GM03348 (cell line): ENCODE results near the gene GDE1.
"Not testable (repeated sequence)": the region's sequence is repeated elsewhere in the genome, so short reads cannot be mapped to it uniquely, and the experiment has no call there.

ENCODE experiments used
- DNase-seq: peaks from one replicate; pipeline ENCODE4 v3.0.0; 2012; ENCODE audit warnings: low spot score

GDE1 gene, protein sequence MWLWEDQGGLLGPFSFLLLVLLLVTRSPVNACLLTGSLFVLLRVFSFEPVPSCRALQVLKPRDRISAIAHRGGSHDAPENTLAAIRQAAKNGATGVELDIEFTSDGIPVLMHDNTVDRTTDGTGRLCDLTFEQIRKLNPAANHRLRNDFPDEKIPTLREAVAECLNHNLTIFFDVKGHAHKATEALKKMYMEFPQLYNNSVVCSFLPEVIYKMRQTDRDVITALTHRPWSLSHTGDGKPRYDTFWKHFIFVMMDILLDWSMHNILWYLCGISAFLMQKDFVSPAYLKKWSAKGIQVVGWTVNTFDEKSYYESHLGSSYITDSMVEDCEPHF

DNA sequence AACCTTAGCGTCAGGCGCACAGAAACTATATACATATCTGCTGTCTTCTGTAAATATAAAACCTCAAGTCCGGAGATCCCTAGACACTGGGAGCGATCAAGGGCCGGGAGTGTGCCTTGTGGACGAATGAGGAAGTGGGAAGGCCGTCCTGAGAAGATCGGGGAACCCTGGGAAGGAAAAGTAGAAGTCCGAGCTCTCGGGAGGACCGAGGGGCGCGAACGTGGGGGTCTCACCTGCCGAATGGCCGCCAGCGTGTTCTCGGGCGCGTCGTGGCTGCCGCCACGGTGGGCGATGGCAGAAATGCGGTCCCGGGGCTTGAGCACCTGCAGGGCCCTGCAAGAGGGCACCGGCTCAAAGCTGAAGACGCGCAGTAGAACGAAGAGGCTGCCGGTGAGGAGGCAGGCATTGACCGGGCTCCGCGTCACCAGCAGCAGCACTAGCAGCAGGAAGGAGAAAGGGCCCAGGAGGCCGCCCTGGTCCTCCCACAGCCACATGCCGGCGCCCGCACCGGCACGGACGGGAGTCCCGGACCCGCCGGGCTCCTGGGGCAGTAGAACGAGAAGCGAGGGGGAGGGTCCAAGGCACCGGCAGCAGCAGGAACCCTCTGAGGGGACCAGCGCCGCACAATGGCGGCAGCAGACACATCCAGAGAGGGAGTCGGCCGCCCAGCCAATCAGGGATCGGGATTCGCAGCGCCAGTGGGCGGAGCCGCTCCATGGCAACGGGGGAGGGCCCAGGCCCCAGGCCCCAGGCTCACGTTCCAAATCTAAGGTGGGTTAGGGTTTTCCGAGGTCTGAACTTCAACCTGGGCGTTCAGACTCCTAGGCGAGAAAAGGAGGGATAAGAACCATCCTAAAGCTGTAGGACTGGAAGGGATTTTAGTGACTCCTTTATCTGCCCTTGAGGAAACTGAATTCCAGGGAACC is at the start of gene GDE1:
Gene GDE1, minus strand, starts transcription at position 628 of the 926 bp plus-strand sequence. Its CDS starts 134 bp downstream, at position 494.
- DNase-seq = peak; percentile 98

DNA sequence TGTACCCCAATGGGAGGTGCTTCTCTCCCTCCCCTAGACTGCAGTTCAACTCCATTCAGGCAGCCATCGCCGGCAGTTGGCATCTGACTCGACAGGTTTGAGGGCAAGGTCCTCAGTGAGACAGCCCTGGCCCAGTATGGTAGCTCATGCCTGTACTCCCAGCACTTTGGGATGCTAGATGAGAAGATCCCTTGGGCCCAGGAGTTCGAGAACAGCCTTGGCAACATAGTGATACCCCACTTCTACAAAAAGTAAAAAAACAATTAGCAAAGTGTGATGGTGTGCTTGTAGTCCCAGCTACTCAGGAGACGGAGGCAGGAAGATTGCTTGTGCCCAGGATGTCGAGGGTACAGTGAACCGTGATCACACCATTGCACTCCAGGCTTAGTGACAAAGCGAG is 45.7 kb upstream of the GDE1 start:
- no peak for DNase-seq

DNA sequence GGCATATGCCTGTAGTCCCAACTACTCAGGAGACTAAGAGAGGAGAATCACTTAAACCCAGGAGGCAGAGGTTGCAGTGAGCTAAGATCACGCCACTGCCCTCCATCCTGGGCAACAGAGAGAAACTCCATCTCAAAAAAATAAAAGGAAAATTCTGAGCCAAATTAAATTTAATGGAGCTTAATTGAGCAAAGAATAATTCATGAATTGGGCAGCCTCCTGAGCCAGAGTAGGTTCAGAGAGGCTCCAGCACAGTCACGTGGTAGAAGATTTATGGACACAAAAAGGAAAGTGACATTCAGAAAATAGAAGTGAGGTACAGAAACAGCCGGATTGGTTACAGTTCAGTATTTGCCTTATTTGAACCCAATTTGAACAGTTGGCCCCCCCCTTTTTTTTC is 44.5 kb upstream of the GDE1 start:
- no peak for DNase-seq

DNA sequence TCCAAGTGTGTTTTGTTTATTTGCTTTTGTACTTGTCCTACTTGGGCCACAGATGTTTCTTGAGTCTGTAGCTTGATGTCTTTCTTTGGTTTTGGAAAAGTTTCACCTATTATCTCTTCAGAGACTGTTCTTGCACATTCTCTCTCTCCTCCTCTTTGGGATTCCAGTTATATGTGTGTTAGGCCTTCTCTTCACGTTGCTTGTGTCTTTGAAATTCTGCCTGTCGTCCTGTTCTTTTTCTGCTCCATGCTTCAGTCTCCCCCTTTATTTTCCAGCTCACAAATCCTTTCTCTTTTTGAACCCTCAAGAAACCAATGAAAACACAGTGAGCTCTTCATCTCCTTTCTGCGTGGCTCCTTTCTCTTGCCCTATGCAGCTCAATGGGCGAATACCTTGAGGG is 41.5 kb upstream of the GDE1 start:
- no peak for DNase-seq

DNA sequence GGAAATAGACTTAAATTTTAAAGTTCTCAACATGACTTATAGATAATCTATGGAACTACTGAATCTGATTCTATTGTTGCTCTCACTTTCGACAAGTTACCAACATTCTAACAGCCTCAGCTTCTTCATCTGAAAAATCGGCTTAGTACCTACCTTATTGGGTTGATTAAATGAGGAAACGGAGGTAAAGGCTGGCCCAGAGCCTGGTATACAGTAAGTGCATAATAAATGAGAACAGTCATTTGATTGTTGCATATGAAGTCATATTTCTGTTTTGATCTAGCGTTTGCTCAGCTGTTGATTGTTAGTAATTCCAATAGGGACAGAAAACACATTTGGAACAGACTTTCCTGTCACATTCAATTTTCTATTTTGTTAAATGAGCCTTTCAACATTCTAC is 38.2 kb upstream of the GDE1 start:
- DNase-seq = no peak

DNA sequence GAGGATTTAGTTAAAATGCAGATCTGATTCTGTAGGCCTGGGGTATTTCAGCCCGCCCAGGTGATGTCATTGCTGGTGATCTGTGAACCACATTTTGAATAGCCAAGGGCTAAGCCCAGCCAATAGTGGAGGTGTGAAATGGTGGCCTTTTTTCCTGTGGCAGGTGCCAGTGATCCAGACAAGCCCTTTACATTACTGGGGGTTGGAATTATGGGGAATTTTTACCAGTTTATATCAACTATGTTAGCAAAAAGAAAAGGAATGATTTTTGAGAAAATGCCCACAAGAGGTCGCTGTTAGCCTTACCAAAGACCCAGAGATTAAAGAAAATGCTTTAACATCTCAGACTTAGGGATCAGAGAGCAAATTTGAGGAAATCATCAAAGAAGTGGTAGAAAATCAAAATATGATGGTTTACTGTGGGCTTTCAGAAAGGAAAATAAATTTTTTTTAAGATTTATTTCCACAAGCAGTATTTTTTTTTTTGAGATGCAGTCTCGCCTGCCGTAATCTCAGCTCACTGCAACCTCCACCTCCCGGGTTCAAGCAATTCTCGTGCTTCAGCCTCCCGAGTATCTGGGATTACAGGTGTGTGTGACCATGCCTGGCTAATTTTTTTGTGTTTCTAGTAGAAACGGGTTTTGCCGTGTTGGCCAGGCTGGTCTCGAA is 37.5 kb upstream of the GDE1 start:
- DNase-seq = peak; percentile 64

DNA sequence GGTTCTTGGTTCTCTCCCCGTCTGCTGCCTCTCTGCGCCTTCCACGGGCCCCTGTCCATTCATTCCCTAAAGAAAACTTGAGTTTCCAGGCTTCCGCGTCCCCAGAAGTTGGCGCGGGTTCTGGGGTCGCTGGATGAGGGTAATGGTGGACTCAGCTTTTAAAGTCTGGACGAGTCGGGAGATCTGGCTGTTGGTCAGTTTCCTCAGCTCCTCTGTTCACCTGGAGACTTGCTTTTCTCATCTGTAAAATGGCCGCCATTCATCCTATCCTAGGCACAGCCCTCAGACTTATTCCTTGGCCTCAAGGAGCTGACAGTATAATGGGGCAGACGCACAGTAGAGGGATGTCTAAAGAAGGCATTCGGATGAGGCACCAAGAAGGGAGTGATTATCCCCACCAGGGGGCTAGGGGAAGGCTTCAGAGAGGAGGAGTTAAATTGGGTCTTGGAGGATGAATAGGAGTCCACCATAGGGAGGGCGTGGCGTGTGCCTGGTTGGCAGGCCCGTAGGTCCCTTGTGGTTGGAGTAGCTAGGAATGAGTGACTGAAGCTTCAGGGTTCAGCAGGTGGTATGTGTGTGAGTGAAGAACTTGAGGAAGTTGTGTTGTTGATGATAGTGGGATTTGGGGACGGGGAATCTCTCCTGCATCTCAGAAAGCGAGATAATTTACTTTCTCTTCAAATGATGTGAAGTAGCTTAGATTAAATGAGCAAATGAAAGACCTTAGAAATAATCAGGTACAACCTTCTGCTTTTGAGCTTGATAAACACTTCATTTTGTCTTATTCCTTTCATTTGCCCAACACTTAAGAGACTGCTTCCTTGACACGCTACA is 34.3 kb upstream of the GDE1 start:
- peak; percentile 44 for DNase-seq

DNA sequence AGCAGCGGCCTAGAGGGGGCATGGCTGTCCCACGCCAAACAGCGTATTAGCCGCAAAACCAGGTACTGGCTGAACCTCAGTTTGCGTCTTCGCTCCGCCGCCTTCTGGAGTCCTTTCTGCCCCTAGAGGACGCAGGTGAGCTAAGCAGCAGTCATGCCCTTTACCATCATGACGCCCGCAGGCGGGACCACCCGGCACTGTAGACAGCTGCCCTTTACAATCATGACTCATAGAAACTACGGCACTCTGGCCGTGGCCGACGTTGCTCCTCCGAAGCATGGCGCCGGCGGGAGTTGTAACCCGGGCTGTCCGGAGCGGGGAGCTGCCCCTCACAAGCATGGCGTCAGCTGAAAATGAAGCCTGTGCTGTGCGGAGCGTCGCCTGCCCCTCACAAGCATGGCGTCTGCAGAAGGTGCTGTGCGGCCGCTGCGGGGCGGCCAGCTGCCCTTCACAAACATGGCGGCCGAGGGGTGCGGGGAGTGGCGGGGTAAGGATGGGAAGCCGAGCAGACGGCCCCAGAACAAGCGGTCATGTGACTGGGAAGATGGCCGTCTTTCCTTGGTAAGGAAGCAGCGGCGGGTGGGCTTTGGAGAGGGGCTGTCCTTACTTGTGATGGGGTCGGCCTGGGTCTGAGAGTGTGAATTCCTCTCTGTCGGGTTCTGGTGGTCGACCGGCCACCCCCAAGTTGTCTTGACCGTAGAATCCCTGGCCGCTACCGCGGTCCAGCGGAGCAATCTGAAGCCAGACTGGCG is 33.5 kb upstream of the GDE1 start, which contains the start of gene VPS35L:
Gene VPS35L, plus strand, starts transcription at position 518 of the 752 bp plus-strand sequence. Its CDS starts 27 bp downstream, at position 545.
- DNase-seq = peak; percentile 98

DNA sequence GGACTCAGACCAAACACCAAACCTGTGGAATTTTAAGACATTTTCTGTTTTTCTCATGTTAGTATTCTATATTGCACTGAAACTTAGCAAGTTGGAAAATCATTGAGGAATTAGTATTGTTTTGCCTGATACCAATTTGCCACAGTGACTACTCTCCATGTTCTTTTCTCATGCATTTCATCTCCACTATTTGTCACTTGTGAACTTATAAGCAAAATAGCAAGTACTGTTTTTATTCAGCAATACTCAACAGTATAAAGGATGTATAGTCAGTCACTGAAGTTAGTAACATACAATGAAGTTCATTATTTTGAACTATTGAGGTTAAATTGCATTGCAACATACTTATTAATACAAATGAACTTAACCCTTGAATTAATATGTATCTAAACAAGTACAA is 27.8 kb upstream of the GDE1 start:
- no peak for DNase-seq

DNA sequence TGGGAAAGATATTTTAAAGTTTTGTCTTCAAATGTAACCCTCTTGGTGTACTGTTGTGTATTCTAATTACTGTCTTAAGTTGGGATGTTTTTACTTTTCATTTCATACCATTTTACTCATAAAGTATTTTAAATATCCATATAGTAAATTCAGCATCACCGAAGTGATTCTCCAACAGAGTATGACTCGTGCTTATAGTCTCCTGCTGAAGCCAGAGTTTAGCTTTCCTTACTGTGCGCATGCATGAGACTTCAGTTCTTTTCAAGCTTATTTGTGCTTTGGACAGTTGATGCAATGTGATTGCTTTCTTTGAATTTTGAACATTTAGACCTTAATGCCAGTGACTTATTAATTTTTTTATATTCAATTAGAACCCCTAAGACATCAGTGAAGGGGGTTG is 26.2 kb upstream of the GDE1 start:
- no peak for DNase-seq

DNA sequence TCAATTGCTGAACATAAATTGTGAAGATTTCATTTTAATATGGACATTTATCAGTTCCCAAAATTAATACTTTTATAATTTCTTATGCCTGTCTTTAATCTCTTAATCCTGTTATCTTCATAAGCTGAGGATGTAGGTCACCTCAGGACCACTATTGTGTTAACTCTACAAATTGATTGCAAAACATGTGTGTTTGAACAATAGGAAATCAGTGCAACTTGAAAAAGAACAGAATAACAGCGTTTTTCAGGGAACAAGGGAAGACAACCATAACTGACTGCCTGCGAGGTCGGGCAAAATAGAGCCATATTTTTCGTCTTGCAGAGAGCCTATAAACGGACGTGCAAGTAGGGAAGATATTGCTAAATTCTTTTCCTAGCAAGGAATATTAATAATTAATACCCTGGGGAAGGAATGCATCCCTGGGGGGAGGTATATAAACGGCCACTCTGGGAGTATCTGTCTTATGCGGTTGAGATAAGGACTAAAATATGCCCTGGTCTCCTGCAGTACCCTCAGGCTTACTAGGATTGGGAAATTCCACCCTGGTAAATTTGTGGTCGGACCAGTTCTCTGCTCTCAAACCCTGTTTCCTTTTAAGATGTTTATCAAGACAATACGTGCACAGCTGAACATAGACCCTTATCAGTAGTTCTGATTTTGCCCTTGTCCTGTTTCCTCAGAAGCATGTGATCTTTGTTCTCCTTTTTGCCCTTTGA is 21.5 kb upstream of the GDE1 start:
- not testable (repeated sequence) for DNase-seq

DNA sequence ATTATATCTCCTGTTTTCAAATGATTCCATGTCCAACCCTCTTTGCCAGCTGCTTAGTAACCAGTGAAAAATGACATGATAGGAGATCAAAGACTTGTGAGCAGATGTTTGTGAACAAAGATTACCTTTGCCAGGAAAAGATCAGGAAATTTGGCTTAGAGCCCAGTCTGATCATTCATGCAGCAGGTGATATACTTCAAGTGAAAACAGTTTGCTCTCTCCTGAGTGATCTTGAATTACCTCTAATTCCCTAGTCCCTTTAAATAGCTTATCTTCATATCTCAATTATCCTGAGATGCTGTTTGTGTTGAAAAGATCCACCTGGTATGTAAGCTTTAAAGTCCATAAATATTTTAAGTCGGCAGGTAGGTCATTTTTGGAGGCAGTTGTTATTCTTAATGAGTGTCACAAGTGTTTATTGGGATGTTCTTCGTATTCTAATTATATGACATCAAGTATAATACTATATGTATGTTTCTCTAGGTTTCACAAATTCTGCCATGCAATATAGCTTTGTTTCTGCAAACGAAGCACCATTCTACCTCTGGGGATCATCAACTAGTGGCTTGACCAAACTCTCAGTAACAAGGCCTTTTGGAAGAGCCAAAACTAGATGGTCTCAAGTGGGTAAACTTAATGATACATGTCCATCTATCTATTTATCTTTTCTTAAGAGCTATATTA is 20.4 kb upstream of the GDE1 start:
- DNase-seq = no peak

DNA sequence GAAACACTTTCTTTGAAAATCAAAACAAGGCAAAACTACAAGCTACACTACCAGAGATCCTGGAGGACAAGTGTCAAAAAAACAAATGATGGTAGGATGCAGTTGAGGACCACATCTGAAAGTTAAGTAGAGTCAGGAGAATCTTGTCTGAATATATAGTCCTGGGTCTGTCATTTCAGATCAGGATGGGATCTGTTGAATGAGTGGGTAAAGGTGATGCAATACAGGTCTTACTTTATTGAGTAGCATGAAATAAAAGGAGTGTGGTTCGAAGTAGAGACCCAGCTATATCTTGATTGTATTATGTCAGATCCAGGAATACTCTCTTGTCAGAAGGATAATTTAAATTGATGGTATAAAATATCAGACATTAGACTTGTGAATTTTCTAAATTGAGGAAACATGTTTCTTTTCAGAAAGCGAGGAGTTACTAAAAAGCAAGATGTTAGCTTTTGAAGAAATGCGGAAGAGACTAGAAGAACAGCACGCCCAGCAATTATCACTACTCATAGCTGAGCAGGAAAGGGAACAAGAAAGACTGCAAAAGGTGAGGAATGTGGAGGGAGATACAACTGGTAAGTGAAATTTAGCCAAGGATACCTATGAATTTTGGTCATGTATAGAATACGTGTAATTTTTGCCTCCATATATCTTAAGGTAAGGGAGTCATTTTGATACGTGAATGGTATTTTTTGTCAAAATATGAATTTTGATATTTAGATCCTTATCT is 18.5 kb upstream of the GDE1 start:
- no peak for DNase-seq

DNA sequence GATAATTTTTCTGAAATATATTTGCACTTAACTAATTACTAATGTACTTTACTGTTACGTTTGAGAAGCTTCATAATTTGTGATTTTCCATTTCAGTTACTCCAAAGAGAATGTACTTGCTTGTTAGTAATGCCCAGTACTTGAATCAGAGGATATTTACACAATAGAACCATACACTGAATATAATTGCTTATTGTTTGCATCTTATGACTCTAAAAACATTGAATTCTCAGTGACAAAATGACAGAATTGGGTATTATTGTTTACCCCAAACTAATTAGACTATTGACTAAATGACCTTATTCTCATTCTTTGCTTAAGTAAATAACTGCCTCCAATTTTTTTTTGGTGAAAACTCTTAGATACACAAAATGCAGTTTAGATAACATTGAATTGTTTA is 10.7 kb upstream of the GDE1 start:
- no peak for DNase-seq

DNA sequence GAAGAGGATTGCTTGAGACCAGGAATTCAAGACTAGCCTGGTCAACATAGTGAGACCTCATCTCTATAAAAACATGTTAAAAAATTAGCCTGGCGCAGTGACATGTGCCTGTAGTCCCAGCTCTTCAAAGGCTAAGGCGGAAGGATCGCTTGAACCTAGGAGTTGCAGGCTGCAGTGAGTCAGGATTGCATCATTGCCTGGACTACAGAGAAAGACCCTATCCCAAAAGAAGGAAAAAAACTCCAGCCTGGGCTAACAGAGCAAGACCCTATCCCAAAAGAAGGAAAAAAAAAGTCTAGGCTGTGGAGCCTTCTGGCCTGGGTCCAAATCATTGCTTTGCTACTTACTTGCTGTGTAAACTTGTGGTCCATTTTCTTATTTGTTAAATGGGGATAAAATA is 6.8 kb upstream of the GDE1 start:
- no peak for DNase-seq

DNA sequence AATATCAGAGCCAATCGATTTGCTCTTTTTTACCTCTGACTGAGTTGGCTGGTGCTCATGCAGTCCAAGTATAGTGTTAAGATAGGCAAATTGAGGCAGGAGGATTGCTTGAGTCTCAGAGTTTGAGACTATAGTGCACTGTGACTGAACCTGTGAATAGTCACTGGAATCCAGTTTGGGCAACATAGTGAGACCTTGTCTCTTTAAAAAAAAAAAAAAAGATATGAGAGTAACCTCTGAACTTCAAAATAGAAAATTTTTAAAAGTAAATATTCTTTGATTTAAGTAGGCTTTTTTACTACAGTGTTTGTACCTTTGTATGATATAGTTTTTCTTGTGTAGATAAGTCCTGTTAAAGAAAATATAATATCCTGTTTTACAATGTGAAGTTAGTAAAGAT is 5.3 kb upstream of the GDE1 start:
- DNase-seq = no peak

DNA sequence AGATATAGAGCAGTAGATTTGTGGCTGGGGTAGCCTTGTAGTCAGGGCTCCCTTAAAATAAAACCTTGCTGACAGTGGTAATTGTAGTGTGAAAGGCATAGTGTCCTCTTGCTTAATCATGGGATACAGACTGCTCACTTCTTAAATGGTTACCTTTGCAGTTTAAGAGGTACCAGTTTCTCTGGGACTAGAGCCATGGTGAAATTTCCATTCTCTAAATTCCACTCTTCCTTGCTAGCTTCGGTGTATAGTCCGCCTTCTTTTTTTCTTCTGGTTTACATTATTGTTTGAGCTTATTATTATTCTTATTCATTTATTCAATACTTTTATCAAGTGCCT is 3.5 kb upstream of the GDE1 start:
- DNase-seq = no peak

DNA sequence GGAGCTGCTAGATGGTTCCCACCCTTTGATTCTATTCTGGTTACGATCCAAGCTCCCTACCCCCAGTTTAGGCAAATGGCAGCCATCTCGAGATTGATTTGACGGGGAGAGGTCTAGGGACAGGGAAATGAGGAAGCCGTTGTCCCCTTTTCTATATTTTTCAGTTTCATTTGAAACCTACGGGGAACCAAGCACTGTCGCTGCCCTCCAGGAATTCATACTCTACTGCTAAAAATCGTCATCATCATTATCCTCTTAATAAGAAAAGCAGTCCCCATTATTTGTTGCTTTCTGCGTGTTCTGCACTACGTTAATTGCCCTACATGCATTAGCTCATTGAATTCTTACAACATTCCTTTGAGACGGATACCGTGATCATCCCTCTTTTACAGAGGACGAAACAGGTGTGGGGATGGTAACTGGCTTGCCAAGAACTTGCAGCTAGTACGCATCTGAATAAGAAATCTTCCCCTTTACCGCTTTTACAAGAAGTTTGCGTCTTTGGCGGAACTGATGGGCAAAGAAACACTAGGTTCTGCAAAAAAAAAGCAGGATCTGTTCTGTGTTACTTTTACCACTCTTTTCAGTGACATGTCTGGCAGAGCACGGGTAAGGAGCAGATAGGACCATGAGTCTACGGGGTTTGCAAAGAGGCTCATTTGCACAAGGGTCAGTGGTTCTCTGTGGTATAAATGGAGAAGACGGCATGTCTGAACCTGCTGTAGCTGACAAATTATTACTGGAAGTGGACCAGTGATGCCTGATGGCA is 2.9 kb upstream of the GDE1 start:
- no peak for DNase-seq

DNA sequence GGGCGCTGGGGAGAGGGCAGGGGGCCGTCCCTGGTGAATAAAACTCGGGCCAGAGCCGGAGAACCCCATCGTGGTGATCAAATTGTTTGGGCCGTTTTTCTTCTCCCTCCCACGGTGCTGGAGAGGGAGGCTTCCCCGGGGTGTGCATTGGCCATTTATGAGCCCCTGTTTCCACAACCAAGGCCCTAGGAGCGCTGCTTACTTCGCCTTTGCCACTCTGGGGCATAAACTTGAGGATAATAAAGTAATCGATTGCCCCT is 2.4 kb upstream of the GDE1 start:
- no peak for DNase-seq
